Nephron (organoid): Measurements from ENCODE around the gene ATIC.
A peak's percentile ranks its signal among the peaks of the same experiment; 100 is the strongest.

ENCODE experiments used
- H3K27ac Mint-ChIP-seq, 3 experiments: 2 replicates each; pipeline ENCODE4 v1.8.0; 2020; ENCODE audit warnings: mixed read lengths in 3 of 3, mild to moderate bottlenecking in 2 of 3, moderate library complexity in 1 of 3
- H3K27me3 Mint-ChIP-seq: 2 replicates; pipeline ENCODE4 v1.8.0; 2021; ENCODE audit warnings: low read depth, mild to moderate bottlenecking, moderate library complexity, mixed read lengths
- H3K36me3 Mint-ChIP-seq: 2 replicates; pipeline ENCODE4 v1.8.0; 2020; ENCODE audit warnings: low read depth, mixed read lengths
- H3K4me1 Mint-ChIP-seq: 2 replicates; pipeline ENCODE4 v1.8.0; 2020; ENCODE audit warnings: mixed read lengths
- H3K4me3 Mint-ChIP-seq, 3 experiments: 2 replicates each; pipeline ENCODE4 v1.8.0; 2020; ENCODE audit warnings: mild to moderate bottlenecking in 3 of 3, mixed read lengths in 3 of 3, moderate library complexity in 2 of 3
- H3K9me3 Mint-ChIP-seq: 2 replicates; pipeline ENCODE4 v1.8.0; 2020; ENCODE audit warnings: mixed read lengths
- TF ChIP-seq, protein P1 (sequence below), 3 experiments: fragments of 200-600 bp; sonication (generic); IDR thresholded peaks; one replicate each; pipeline ENCODE4 v1.5.0; 2021; ENCODE audit warnings: antibody characterized with exemption in 3 of 3; ENCODE audit not compliant: unreplicated experiment in 3 of 3

Gene ATIC

DNA sequence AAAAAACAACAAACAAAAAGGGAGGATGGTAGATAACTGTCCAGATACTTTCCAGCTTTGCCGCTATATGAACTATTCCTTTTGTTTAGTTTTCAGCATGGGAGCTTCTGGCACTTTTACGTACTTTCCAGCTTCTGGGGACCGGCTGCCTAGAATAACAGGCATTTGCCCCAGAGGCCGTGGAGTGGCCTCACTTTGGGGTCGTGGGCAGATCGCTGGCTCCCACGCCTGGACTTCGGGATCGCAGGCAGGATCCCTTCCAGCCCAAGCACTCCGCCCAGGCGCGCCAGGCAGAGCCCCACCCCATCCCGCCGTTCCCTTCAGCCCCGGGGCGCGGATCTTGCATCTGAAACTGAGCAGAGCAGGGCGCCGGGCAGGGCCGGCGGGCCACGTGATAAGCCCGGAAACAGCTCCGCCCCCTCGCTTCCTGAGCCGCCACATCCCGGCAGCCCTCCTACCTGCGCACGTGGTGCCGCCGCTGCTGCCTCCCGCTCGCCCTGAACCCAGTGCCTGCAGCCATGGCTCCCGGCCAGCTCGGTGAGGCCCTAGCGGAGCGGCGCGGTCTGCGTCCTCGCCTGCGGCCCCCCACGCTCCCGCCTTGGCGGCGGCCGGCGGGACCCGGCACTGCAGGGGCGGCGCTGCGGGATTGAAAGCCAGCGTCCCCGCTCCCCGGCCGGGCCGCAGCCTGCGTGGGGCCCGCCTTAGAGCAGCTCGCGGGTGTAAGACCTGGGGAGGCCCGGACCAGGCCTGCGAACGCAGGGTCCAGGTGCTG, at the start of gene ATIC:
ATIC (plus strand) TSS at position 435 of the 772 bp plus-strand sequence; CDS start at position 519, 84 bp downstream.
- Mint-ChIP-seq H3K4me1 (peaks cover 21% of the 10 kb centered on the region), H3K27ac (peak within 1 kb of the TSS; percentile 89 to 98 (median 97)), H3K4me3 (peak within 1 kb of the TSS; percentile 89 to 95 (median 95)), H3K27me3 (no peaks in the 10 kb centered on the region), H3K9me3 (no peaks in the 10 kb centered on the region), H3K36me3 (peaks cover 28% of the 10 kb centered on the region)
- TF ChIP-seq, protein P1, sequence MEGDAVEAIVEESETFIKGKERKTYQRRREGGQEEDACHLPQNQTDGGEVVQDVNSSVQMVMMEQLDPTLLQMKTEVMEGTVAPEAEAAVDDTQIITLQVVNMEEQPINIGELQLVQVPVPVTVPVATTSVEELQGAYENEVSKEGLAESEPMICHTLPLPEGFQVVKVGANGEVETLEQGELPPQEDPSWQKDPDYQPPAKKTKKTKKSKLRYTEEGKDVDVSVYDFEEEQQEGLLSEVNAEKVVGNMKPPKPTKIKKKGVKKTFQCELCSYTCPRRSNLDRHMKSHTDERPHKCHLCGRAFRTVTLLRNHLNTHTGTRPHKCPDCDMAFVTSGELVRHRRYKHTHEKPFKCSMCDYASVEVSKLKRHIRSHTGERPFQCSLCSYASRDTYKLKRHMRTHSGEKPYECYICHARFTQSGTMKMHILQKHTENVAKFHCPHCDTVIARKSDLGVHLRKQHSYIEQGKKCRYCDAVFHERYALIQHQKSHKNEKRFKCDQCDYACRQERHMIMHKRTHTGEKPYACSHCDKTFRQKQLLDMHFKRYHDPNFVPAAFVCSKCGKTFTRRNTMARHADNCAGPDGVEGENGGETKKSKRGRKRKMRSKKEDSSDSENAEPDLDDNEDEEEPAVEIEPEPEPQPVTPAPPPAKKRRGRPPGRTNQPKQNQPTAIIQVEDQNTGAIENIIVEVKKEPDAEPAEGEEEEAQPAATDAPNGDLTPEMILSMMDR (IDR thresholded peaks at IDR 0.05; ENCODE audit: unreplicated experiment in 3 of 3) = no peak

DNA sequence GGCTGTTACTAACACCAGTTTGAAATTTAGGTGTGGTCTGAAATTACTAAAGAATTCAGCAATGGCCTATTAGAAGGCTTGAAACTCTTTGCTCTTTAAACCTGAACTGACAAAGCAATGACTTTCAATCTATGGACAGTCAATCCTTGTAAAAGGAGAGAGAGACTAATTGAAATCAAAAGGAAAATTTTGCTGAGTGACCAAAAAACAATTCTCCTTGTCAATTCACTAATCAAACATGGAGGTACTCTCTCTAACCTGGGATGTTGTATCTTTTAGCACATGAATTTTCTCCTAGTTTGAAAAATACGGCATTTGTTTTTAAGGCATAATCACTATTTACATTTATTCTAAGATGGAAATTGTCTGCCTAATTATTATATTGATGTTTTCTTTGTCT, 49.6 kb upstream of the ATIC start:
- Mint-ChIP-seq H3K27me3 (no peaks in the 10 kb centered on the region), H3K27ac (no peak overlapping the region), H3K4me3 (no peak overlapping the region), H3K36me3 (no peaks in the 10 kb centered on the region), H3K9me3 (peaks cover 3% of the 10 kb centered on the region), H3K4me1 (no peaks in the 10 kb centered on the region)
- TF ChIP-seq, protein P1 (IDR thresholded peaks at IDR 0.05; ENCODE audit: unreplicated experiment in 3 of 3) = no peak

DNA sequence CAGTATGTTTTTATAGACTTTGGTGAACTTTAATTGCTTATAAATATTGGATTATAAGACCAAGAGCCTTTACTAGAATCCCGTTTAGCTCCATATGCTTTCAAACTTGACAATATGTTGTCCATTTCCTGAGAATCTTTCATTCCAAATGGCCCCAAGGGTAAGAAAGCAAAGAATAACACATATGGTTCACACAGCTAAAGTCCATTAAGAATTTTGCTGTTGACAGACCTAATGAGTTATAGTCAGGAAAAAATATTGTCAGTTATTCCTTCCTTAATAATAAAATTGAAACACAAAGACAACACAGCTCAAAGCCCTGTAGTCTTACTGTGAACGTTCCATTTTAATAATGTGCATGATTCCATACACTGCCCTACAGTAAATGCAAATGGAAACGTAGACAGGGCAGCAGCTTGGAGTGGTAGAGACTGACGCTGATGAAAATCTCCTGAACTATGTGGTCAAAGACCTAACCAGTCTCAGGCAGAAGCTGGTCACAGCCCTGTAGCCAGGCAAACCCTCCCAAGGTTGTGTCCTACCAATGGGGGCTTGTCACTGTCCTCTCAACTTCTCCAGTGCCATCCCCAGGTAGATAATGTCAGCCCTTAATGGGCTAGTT, 49.0 kb upstream of the ATIC start:
- H3K9me3 Mint-ChIP-seq = peaks cover 7% of the 10 kb centered on the region

DNA sequence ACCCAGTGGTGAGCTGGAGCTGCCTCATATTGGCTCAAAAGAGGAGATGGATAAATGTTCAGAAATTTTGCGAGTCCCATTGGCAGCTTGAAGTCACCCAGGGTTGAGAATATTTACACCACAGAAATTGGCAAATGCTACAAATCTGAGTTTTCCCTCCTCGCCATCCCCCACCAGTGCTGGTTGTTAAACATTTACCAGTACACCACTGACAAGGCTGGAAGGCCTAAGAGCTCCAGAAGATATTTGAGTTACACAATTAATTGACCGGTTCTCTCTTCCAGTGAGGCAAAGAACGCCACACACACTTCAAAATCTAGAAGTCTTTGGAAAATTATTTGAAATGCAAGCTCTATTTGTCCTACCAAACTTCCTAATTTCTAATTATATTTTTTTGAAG, 47.5 kb upstream of the ATIC start:
- H3K4me1 Mint-ChIP-seq = no peaks in the 10 kb centered on the region
- peaks cover 7% of the 10 kb centered on the region for H3K9me3 Mint-ChIP-seq
- no peak overlapping the region for H3K27ac Mint-ChIP-seq
- TF ChIP-seq, protein P1 (IDR thresholded peaks at IDR 0.05; ENCODE audit: unreplicated experiment in 3 of 3) = no peak
- no peak overlapping the region for H3K4me3 Mint-ChIP-seq
- H3K27me3 Mint-ChIP-seq = no peaks in the 10 kb centered on the region
- H3K36me3 Mint-ChIP-seq = no peaks in the 10 kb centered on the region

More for the DNA sequence above, 49.0 kb upstream of the ATIC start:
- Mint-ChIP-seq H3K27me3 (no peaks in the 10 kb centered on the region), H3K4me1 (no peaks in the 10 kb centered on the region), H3K27ac (no peak overlapping the region), H3K36me3 (no peaks in the 10 kb centered on the region), H3K4me3 (no peak overlapping the region)
- TF ChIP-seq, protein P1 (IDR thresholded peaks at IDR 0.05; ENCODE audit: unreplicated experiment in 3 of 3) = no peak

DNA sequence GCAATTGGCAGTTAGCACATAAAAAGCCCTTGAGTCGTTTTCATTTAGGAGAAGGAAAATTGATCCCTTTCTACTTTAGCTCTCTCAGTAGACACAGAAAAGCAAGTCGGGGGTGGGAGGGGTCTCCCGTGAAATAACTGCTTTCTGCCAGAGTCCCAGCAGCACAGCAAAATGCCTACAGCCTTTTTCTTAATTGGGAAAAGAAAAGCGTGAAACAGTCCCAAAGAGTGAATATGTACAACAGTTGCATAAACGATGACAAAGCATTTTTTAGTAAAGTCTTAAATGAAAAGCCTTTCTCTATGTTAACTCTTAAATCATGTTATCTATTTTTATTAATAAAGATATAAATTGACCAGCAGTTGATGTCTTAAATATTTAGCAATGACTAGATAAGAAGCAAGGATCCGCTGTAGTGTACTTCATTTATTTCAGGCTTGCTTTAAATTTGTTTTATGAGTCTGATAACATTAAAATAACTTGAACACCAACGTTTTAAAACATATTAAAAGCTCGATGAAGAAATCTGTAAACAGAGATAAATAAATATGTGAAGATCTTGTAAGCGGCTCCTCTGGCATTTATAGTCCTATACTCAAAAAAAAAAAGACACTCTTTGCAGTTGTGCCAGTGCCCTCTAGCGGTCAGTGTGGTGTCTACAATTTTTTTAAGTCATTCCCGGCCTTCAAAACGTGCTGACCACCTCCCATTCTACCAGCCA, 42.3 kb upstream of the ATIC start:
- no peaks in the 10 kb centered on the region for H3K4me1 Mint-ChIP-seq
- TF ChIP-seq, protein P1 (IDR thresholded peaks at IDR 0.05; ENCODE audit: unreplicated experiment in 3 of 3) = peak; percentile 83 to 88 (median 88)
- H3K9me3 Mint-ChIP-seq = peaks cover 4% of the 10 kb centered on the region
- peak overlapping the region in 1 of 3 experiments; percentile 24 for H3K4me3 Mint-ChIP-seq
- no peaks in the 10 kb centered on the region for H3K36me3 Mint-ChIP-seq
- no peak overlapping the region for H3K27ac Mint-ChIP-seq
- peaks cover 3% of the 10 kb centered on the region for H3K27me3 Mint-ChIP-seq
